ENCODE results near the gene PRIM1. TPM values are rescaled to one million over a fixed set of nuclear protein-coding genes. Genes with fewer than 3 reads are reported as not detected.

Gene PRIM1
- total and polyA plus RNA-seq, 2 of the 13 experiments (the other 11 are each of a cell fraction or from before 2014, with no cell fraction given): 30.0 to 47.3 TPM

DNA sequence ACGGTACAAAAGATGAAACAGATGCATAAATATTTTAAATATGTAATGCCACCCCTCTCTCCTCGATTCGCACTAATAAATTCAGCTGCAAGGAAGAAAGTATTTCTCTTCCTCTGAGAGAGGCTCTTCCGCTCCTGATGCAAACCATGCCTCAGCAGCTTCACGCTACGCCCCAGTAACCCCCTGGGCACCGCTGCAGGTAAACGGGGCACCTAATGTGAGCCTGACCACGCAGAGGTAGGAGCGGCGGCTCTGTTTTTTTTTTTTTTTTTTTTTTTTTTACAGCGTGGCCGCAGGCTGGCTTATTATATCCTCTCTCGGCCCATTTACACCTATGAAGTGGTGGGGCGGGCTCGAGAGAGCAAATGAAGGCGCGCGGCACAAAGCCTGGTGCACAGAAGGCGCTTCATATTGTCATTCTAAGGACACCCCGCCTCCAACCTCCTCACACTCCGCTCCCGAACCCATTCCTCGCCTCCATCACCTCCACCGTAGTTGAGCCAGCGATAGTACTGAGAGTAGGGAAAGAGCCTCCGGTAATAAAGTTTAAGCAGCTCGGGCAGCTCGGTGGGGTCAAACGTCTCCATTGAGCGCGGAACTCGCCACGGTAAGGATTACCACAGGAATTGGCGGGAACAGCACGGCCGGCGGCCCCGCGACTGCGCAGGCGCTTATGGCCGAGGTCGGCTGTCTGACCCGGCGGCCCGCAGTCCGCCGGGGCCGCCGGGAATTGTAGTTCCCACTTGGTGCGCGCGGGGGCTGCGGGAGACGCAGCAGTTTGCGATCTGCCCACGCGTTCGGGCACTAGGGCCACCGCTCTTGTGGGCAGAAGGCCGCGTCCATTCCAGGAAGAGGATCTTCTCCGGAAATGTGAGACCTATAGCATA, at the start of gene PRIM1 (continued):
- no peak for TF ChIP-seq ZNF740 (CRISPR knock-in tag; IDR thresholded peaks at IDR 0.05)
- TF ChIP-seq ZNF678 (CRISPR knock-in tag; IDR thresholded peaks at IDR 0.05): no peak
- peak; percentile 15; the same call in 1 of the 2 replicates for TF ChIP-seq ZNF317 (CRISPR knock-in tag; IDR thresholded peaks at IDR 0.05)
- 0 out of 2 replicates have a peak, but pooled peaks have one; percentile 45 for TF ChIP-seq BRF2 (CRISPR knock-in tag; IDR thresholded peaks at IDR 0.05)
- no peak for TF ChIP-seq ZSCAN22 (CRISPR knock-in tag; IDR thresholded peaks at IDR 0.05)
- TF ChIP-seq, protein P1, sequence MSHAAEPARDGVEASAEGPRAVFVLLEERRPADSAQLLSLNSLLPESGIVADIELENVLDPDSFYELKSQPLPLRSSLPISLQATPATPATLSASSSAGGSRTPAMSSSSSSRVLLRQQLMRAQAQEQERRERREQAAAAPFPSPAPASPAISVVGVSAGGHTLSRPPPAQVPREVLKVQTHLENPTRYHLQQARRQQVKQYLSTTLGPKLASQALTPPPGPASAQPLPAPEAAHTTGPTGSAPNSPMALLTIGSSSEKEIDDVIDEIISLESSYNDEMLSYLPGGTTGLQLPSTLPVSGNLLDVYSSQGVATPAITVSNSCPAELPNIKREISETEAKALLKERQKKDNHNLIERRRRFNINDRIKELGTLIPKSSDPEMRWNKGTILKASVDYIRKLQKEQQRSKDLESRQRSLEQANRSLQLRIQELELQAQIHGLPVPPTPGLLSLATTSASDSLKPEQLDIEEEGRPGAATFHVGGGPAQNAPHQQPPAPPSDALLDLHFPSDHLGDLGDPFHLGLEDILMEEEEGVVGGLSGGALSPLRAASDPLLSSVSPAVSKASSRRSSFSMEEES (CRISPR knock-in tag; IDR thresholded peaks at IDR 0.05): peak; percentile 46; the same call in 1 of the 2 replicates
- no peak for TF ChIP-seq ZNF878 (CRISPR knock-in tag; IDR thresholded peaks at IDR 0.05)
- peak; percentile 60; the same call in 1 of the 2 replicates for TF ChIP-seq NFKB2 (CRISPR knock-in tag; IDR thresholded peaks at IDR 0.05; ENCODE audit: borderline replicate concordance)
- no peak for TF ChIP-seq ZNF496 (CRISPR knock-in tag; IDR thresholded peaks at IDR 0.05; ENCODE audit: insufficient replicate concordance)
- TF ChIP-seq ZNF543 (CRISPR knock-in tag; IDR thresholded peaks at IDR 0.05): 0 out of 2 replicates have a peak, but pooled peaks have one; percentile 14
- TF ChIP-seq ZNF333 (CRISPR knock-in tag; IDR thresholded peaks at IDR 0.05; ENCODE audit: borderline replicate concordance): no peak
- TF ChIP-seq ZNF672 (CRISPR knock-in tag; IDR thresholded peaks at IDR 0.05): no peak
- TF ChIP-seq ZFP82 (CRISPR knock-in tag; IDR thresholded peaks at IDR 0.05; ENCODE audit: borderline replicate concordance): no peak
- no peak for TF ChIP-seq SMARCC2 (IDR thresholded peaks at IDR 0.05)
- no peak for TF ChIP-seq BHLHE40 (IDR thresholded peaks at IDR 0.05; ENCODE audit: low read length)
- TF ChIP-seq ZNF24 (IDR thresholded peaks at IDR 0.05): no peak
- no peak for TF ChIP-seq BRD4 (CRISPR knock-in tag; IDR thresholded peaks at IDR 0.05)
- peak; percentile 22; the same call in 1 of the 2 replicates for TF ChIP-seq ZNF841 (CRISPR knock-in tag; IDR thresholded peaks at IDR 0.05; ENCODE audit: borderline replicate concordance)
- 0 out of 2 replicates have a peak, but pooled peaks have one; percentile 77 for TF ChIP-seq ZNF431 (CRISPR knock-in tag; IDR thresholded peaks at IDR 0.05; ENCODE audit: borderline replicate concordance, low read depth)
- TF ChIP-seq, protein P2, sequence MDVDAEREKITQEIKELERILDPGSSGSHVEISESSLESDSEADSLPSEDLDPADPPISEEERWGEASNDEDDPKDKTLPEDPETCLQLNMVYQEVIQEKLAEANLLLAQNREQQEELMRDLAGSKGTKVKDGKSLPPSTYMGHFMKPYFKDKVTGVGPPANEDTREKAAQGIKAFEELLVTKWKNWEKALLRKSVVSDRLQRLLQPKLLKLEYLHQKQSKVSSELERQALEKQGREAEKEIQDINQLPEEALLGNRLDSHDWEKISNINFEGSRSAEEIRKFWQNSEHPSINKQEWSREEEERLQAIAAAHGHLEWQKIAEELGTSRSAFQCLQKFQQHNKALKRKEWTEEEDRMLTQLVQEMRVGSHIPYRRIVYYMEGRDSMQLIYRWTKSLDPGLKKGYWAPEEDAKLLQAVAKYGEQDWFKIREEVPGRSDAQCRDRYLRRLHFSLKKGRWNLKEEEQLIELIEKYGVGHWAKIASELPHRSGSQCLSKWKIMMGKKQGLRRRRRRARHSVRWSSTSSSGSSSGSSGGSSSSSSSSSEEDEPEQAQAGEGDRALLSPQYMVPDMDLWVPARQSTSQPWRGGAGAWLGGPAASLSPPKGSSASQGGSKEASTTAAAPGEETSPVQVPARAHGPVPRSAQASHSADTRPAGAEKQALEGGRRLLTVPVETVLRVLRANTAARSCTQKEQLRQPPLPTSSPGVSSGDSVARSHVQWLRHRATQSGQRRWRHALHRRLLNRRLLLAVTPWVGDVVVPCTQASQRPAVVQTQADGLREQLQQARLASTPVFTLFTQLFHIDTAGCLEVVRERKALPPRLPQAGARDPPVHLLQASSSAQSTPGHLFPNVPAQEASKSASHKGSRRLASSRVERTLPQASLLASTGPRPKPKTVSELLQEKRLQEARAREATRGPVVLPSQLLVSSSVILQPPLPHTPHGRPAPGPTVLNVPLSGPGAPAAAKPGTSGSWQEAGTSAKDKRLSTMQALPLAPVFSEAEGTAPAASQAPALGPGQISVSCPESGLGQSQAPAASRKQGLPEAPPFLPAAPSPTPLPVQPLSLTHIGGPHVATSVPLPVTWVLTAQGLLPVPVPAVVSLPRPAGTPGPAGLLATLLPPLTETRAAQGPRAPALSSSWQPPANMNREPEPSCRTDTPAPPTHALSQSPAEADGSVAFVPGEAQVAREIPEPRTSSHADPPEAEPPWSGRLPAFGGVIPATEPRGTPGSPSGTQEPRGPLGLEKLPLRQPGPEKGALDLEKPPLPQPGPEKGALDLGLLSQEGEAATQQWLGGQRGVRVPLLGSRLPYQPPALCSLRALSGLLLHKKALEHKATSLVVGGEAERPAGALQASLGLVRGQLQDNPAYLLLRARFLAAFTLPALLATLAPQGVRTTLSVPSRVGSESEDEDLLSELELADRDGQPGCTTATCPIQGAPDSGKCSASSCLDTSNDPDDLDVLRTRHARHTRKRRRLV (CRISPR knock-in tag; IDR thresholded peaks at IDR 0.05): no peak
- TF ChIP-seq ZNF143 (CRISPR knock-in tag; IDR thresholded peaks at IDR 0.05): peak; percentile 94
- no peak for TF ChIP-seq SAFB2 (CRISPR knock-in tag; IDR thresholded peaks at IDR 0.05; ENCODE audit: borderline replicate concordance, low read depth)
